GM18868 (cell line): ENCODE data around the gene WBP1L.
"Not testable (repeated sequence)": the region's sequence is repeated elsewhere in the genome, so short reads cannot be mapped to it uniquely, and the experiment has no call there.

Experiments used
- ATAC-seq: cut with Tn5 transposase; IDR thresholded peaks from one replicate; pipeline ENCODE4 v1.9.1; 2021; ENCODE audit warnings: mild to moderate bottlenecking, moderate library complexity; ENCODE audit not compliant: unreplicated experiment

Gene WBP1L

DNA sequence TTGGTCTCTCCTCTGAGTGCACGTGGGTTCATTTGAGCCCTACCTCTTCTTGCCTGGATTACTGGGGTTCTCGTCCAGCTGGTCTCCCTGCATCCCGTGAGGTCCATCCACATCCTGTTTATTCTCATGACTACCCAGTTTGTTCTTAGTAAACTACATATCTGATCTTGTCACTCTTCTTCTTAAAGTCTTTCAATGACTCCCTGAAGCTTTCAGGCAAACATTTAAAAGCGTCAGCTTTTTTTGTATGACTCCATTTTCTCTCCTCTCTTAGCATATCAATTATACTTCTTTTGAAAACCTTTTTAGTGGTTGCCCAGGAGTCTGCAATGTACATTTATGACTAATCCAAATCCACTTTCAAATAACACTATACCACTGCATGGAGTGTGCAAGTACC is 21.8 kb upstream of the WBP1L start:
- no peak for ATAC-seq

DNA sequence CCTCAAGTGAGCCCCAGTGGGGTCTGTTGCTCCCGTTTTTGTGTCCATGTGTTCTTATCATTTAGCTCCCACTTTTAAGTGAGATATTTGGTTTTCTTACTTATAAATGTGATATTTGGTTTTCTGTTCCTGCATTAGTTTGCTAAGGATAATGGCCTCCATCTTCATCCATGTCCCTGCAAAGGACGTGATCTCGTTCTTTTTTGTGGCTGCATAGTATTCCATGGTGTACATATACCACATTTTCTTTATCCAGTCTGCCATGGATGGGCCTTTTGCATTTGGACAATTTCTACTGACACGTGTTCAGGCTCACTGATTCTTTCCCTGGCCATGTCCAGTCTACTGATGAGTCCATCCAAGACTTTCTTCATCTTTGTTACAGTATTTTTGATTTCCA is 19.8 kb upstream of the WBP1L start:
- ATAC-seq: no peak

DNA sequence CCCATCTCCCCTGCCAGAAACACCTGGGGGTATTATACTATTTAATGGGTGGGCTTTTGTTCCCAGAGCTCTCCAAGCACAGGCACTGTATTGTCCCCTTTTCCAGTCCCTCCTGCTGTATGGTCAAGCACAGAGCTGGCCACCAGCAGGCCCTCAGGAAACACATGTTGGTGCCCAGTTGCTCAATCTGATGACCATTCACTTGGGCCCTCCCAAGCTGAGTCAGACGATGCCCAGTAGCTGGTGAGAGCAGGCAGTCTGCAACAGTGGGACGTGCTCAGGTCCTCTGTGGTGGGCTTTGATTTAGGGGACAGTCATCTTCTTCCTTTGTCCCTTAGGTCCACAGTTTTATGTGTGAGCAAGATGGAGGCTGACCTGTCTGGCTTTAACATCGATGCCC is 17.5 kb upstream of the WBP1L start:
- ATAC-seq: no peak

DNA sequence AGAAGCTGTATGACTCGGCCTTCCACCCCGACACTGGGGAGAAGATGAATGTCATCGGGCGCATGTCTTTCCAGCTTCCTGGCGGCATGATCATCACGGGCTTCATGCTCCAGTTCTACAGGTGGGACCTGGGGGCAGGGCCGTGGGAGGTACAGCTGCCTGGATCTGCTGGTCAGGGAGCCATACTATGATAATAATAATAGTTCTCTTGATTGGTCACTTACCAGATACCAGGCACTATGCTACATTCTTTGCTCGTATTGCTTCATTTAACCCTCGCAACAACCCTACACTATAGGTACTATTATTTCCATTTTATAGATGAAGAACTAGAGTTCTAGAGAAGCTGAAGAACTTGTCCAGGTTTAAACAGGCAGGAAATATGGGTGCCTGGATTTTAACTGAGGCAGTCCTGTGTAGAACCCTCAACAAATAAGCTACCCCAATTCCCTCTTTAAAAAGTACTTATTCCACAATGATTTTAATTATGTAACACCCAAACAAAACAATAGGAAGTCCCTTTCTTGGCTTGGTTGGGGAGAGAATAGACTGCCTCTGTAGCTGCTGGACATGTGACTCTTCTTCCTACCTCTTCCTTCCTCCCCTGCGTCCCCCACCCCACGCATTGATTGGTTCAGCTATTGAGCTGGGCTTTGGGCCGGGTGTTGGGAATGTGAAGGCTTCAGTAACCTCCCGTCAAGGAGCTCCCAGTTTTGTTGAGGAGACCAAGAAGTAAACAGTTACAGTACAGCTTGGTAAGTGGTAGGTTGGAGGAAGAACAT is 16.5 kb upstream of the WBP1L start:
- ATAC-seq: no peak

DNA sequence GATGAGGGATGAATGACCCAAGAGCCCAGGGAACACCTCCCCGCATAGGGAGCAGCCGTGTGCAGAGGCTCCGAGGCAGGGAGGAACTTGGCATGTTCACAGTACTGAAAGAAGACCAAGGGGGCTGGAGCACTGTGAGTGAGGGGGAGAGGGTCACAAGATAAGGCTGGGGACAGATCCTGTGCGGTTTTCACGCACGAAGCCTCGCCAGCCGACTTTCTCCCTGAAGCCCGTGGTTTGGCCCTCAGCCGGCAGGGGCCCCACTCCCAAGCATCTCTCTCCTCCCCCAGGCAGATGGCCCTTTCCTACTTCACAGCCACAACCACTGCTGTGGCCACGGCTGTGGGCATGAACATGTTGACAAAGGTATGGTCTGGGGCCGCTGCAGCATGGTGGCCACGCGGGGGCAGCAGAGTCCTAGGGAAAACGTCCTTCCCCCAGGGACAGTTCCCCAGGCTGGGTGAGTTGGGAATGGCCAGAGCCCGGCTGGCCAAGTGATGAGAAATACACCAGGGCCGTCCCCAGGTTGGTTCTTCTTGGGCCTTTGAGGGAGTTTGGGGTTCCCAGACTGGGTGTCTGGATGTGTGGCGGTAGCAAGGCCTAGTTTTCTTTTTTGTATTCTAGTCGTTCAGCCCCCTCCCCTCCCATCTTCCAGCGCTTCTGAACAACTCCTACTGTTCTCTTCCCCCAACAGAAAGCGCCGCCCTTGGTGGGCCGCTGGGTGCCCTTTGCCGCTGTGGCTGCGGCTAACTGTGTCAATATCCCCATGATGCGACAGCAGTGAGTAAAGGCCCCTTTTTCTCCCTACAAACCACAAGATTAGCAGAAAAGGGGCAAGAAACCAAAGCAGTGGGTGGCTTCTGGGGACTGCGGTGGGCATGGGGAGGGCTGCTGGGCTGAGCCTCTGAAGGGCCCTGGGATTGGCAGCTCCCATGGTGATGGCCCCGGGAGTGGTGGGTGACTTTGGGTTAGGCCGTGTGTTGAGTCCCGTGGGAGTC is 14.4 kb upstream of the WBP1L start:
- no peak for ATAC-seq

- ATAC-seq: no peak
Measured at GRCh38 chr10:102731222-102731800, 12.4 kb upstream of the WBP1L start.

GRCh38 chr10:102732661-102733060 is 11.1 kb upstream of the WBP1L start:
- no peak for ATAC-seq

DNA sequence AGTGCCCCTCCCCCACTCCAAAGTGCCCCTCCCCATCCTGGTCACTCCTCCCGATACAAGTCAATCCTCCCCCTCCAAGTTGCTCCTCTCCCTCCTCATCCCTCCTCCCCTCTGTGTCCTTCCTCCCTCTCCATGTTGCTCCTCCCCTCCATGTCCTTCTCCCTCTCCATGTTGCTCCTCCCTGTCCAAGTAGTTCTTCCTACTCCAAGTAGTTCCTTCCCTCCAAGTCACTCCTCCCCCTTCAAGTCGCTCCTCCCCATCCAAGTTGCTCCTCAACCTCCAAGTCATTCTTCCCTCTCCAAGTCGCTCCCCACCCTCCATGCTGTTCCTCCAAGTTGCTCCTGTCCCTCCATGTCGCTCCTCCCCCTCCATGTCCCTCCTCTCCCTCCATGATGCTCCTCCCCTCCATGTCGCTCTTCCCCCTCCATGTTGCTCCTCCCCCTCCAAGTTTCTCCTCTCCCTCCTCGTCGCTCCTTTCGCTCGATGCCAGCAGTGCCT is 8.6 kb upstream of the WBP1L start:
- no peak for ATAC-seq

- no peak for ATAC-seq
Measured at GRCh38 chr10:102738692-102739121, 5.0 kb upstream of the WBP1L start.

GRCh38 chr10:102740229-102740628 is 3.5 kb upstream of the WBP1L start:
- ATAC-seq: no peak

- no peak for ATAC-seq
Measured at GRCh38 chr10:102741726-102742237, 2.0 kb upstream of the WBP1L start.

GRCh38 chr10:102742313-102742712 is 1.4 kb upstream of the WBP1L start:
- not testable (repeated sequence) for ATAC-seq

DNA sequence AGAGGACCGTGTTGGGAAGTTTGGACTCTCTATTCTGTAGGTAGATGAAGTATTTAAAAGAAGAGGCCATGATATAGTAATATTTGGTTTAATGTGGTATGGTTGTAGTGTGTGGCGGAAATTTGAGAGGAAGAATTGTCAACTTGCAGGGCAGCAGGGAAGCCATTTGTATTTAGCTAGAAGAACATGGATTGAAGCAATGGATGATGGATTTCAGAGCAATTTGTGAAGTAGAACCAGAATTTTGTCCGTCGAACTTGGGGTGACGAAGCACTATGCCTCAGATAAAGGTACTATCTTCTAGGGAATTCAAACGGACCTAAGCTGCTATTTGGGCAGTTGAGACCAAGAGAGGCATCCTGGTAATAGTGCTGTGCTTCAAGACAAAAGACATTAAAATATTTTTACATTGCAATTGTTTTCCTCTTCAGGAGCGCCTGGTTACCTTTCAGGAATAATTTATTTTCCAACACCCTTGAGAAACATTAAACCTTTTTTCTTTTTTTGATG is 615 bp upstream of the WBP1L start:
- ATAC-seq: no peak

DNA sequence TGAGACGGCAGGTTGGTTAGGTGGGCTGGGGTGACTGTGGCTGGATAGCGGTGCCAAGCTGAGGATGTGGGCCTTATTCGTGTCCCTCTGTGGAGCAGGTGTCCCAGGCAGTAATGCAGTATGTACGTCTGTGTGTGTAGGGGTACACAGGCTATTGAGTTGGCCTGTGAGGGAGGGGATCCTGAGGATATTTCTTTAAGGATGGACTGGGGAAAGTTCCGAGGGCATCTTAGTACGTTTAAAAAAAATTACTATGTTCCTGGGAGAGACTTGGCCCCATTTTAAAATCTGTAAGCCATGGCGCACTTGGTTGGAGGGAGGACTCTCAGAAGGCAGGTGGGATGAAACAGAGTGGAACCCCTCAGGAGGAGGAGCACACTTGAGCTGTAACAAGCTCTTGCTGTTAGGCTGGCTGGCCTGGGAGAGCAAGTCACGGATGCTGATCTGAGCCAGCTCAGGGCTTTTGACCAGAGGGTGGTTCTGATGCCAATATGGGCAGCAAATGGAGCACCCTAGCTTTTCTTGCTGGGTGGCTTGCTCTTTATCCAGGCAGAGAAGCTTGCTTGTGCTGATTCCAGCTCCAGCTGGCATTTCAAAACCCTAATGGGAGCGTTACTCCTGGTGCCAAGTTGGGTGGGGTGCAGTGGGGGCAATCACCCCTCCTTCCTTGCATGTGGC is 765 bp downstream of the WBP1L start:
- peak; percentile 7 for ATAC-seq

DNA sequence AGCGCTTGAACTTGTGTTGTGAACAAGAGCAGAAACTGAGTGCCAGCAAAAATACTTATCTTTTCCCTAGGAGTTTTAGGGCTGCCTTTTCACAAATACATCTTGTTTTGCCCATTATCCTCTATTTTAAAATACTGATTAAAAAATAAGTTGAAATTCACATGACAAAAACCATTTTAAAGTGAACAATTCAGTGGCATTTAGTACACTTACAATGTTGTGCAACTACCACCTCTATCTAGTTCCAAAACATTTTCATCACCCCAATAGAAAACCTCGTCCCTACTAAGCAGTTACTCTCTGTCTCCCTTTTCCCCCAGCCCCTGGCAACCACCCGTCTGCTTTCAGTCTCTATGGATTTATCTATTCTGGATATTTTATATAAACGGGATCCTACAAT is 1.4 kb downstream of the WBP1L start:
- no peak for ATAC-seq

- no peak for ATAC-seq
Measured at GRCh38 chr10:102752266-102752930, 8.7 kb downstream of the WBP1L start.

DNA sequence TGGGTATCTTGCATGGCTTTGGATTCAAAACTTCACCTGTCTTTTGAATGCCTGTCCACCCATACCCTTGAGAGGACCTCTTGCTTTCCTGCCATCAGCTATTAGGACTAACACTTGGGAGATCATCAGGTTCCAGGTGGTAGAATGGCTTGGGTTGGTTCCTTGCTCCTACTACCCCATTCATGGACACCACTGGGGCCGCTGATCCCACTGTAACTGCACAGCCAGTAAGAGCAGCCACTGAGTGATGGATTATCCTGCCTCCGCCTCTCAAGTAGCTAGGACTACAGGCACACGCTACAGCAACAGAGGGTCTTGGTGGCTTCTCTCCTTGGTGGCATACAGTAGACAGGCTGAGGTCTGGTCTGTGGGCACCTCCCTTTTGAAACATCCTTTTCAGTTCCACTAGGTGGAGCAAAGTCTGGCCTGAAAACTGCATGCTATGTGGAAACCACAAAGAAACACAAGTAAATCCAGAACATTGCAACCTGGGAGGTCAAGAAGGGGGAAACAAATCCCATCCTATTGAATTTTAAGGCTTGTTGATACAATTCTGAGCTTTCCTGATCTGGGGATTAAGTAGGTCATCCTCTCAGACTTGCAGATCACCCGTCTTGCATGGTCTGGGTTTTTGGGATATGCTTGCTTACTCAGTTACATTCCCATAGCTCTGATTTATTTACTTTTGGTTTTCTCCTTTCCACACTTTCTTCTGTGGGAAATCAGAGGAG is 9.4 kb downstream of the WBP1L start:
- no peak for ATAC-seq

DNA sequence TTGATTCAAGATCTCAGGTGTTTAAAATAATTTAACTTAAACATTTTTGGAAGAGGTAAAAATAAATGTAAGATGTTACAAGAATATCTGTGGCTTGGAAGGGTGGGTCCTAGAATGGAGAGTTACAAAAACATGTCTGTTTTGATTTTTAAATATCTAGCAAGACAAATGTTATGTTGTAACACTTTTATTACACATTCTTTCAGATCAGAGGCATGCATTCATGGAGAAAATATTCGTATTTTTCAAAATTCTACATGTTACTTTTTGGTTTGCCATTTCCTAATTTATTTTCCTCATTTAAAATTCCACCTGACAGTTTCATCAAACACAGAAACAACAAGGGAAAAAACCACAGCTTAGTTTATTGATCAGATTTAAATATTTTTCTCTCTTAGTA is 10.0 kb downstream of the WBP1L start:
- ATAC-seq: no peak

GRCh38 chr10:102757323-102757722 is 13.6 kb downstream of the WBP1L start:
- no peak for ATAC-seq
